ENCODE data around the gene MVK.

MVK gene

GRCh38 chr12:109632342-109632741 is 58.7 kb downstream of the MVK start:
- DNase-seq (ENCODE audit: low read depth) = no peak

- no peak for DNase-seq (ENCODE audit: low read depth)
Observed at GRCh38 chr12:109635717-109636116, 62.1 kb downstream of the MVK start.

GRCh38 chr12:109637348-109637747 is 63.8 kb downstream of the MVK start:
- no peak for DNase-seq (ENCODE audit: low read depth)

GRCh38 chr12:109637996-109638395 is 64.4 kb downstream of the MVK start:
- DNase-seq (ENCODE audit: low read depth) = no peak

GRCh38 chr12:109638735-109639134 is 65.1 kb downstream of the MVK start:
- DNase-seq (ENCODE audit: low read depth) = no peak

- no peak for DNase-seq (ENCODE audit: low read depth)
Observed at GRCh38 chr12:109639151-109639872, 65.7 kb downstream of the MVK start.

- no peak for DNase-seq (ENCODE audit: low read depth)
Observed at GRCh38 chr12:109640961-109641360, 67.4 kb downstream of the MVK start.

GRCh38 chr12:109641422-109641821 is 67.8 kb downstream of the MVK start:
- no peak for DNase-seq (ENCODE audit: low read depth)

- no peak for DNase-seq (ENCODE audit: low read depth)
Observed at GRCh38 chr12:109642506-109643132, 69.0 kb downstream of the MVK start.

- no peak for DNase-seq (ENCODE audit: low read depth)
Observed at GRCh38 chr12:109645194-109645593, 71.6 kb downstream of the MVK start.

GRCh38 chr12:109645708-109646107 is 72.1 kb downstream of the MVK start:
- DNase-seq (ENCODE audit: low read depth) = no peak

Data from GM04504 (cell line).